ENCODE data around the gene TMPRSS11A.

DNA sequence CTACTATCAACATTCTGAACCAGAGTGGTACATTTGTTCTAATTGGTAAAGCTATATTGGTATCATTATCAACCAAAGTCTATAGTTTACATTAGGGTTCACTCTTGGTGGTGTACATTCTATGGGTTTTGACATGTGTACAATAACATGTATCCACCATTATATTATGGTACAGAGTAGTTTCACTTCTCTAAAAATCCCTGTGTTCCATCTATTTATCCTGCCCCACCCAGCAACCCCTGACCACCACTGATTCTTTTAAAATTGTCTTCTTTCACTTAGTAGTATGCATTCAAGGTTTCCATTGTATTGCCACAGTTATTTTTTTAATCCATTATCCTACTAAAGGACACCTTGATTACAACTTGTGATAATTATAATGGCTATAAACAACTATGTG lies 64.2 kb downstream of the TMPRSS11A start:
- TF ChIP-seq, protein P1, sequence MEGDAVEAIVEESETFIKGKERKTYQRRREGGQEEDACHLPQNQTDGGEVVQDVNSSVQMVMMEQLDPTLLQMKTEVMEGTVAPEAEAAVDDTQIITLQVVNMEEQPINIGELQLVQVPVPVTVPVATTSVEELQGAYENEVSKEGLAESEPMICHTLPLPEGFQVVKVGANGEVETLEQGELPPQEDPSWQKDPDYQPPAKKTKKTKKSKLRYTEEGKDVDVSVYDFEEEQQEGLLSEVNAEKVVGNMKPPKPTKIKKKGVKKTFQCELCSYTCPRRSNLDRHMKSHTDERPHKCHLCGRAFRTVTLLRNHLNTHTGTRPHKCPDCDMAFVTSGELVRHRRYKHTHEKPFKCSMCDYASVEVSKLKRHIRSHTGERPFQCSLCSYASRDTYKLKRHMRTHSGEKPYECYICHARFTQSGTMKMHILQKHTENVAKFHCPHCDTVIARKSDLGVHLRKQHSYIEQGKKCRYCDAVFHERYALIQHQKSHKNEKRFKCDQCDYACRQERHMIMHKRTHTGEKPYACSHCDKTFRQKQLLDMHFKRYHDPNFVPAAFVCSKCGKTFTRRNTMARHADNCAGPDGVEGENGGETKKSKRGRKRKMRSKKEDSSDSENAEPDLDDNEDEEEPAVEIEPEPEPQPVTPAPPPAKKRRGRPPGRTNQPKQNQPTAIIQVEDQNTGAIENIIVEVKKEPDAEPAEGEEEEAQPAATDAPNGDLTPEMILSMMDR (IDR thresholded peaks at IDR 0.05): no peak
- TF ChIP-seq POLR2A (IDR thresholded peaks at IDR 0.05): no peak
